Embryonic facial prominence (tissue), 1 donor: ENCODE data around the gene GPRIN2.
"Not testable (repeated sequence)": the region's sequence is repeated elsewhere in the genome, so short reads cannot be mapped to it uniquely, and the experiment has no call there.

Experiments
- DNase-seq: peaks from one replicate; pipeline ENCODE4 v3.0.0-alpha.2; 2016; ENCODE audit errors: extremely low spot score

The GPRIN2 gene

GRCh38 chr10:46537309-46537708, 19.1 kb downstream of the GPRIN2 start:
- no peak for DNase-seq

- no peak for DNase-seq
Measured at GRCh38 chr10:46536781-46537180, 19.7 kb downstream of the GPRIN2 start.

DNA sequence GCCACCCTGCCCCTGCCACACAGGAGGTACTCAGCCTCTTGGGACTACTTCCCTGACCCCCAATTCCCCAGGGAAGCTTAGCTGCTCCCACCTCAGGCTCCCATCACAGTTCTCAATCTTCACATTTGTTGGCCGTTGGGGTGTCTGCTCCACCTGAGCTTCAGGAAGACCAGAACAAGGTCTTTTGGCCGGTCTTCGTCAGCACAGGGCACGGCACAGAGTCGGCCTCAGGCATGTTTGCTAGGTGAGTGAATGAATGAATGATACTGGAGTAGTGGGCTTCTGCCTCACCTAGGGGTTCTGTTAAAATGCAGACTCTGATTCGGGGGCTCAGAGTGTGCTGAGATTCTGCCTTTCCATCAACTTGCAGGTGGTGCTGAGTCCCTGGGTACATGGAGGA, 20.3 kb downstream of the GPRIN2 start:
- no peak for DNase-seq

GRCh38 chr10:46534828-46535524, 21.5 kb downstream of the GPRIN2 start:
- no peak for DNase-seq

DNA sequence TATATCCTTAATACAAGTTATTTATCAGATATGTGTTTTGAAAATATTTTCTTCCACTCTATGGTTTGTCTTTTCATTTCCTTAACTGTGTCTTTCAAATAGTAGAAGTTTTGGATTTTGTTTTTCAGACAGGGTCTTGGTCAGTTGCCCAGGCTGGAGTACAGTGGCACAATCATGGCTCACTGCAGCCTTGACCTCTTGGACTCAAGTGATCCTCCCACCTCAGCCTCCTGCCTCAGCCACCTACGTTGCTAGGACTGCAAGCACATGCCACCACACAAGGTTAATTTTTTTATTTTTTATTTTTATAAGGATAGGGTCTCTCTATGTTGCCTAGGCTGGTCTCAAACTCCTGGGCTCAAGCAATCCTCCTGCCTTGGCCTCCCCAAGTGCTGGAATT, 24.2 kb downstream of the GPRIN2 start:
- not testable (repeated sequence) for DNase-seq

DNA sequence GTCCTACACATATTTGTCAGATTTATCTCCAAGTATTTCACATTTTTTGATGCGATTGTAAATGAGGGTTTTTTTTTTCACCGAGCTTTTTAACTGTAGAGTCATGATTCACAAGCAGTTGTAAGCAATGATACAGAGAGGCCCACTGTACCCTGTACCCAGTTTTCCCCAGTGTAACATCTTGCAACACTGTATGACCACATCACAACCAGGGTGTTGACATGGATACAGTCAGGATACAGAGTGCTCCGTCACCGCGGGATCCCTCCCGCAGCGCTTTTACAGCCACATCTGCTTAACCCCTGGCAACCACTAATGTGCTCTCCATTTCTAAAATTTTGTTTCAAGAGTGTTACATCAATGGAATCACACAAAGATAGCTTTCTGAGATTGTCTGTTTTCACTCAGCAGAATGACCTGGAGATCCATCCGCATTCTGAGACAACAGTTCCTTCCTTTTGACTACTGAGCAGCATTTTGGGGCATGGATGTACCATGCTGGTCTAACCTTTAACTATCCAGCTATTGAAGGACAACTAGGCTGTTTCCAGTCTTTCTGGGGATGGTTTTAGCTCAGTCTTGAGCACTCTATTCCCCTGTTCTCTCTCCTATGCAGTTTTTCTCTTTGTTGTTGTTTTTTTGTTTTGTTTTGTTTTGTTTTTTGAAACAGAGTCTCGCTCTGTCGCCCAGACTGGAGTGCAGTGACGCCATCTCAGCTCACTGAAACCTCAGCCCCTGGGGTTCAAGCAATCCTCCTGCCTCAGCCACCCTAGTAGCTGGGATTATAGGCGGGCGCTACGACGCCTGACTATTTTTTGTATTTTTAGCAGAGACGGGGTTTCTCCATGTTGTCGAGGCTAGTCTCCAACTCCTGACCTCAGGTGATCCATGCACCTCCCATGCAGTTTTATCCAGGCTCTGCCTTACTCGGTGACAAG, 25.9 kb downstream of the GPRIN2 start:
- DNase-seq = no peak

GRCh38 chr10:46529742-46530141, 26.7 kb downstream of the GPRIN2 start:
- not testable (repeated sequence) for DNase-seq

GRCh38 chr10:46528675-46529615, 27.5 kb downstream of the GPRIN2 start:
- no peak for DNase-seq

DNA sequence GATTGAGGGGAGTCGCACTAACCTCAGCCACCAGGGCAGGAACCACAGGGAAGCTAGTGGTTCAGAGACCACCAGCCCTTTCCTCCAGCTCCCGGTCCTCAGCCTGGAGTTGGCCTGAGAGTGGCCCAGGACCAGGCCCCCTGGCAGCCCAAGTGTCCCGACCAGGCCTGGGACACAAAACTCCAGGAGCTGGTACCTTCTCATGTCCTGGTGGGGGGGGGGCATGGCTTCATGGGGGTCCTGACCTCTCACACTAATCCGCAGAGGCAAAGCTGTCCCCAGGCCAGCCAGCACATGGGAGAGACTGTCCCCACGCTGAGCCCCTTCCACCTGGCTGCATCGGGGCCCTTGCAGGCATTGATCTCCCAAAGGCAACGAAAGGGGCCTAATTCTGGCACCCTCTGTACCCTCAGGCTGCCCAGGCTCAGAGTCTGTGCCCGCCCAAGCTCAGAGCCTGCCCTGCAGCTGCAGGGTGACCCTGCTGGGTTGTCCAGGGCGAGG, 28.2 kb downstream of the GPRIN2 start:
- DNase-seq = no peak

GRCh38 chr10:46527241-46527811, 29.1 kb downstream of the GPRIN2 start:
- DNase-seq = no peak

DNA sequence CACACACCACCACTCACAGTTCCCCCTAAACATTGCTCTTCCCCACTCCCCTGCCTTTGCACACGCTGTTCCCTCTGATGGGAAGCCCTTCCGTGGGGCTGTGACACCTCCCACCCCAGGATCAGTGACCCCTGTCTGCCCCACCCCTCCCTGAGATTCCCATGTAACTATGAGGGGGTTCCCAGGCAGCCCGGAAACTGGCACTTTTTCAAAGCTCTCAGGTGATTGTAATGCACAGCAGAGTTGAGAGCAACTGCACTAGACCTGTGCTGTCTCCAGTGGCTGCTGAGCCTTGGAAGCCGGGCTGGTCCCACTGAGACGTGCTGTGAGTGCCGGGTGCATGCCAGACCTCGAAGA, 29.8 kb downstream of the GPRIN2 start:
- no peak for DNase-seq

DNA sequence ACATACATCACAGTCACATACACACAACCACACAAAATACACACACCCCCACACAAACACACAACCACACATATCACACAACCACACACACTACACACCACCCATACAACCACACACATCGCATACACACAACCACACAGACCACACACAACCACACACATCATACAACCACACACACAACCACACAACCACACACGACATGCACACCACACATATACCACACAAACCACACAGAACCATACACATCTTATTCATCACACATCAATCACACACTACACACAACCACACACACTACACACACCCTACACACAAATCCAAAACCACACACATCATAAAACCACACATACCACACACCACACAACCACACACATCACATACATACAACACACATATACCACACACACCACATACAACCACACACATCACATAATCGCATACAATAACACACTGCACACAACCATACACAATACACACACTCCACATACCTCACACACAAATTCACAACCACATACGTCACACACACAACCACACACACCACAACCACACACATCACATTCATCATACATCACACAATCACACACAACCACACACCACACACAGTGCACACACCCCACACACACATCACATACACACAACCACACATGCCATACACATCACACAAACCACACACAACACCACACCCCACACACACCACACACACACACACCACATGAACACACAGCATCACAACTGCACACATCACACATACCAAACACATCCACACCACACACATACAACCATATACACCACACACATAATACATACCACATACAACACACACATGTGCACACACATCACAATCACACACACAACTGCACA, 30.4 kb downstream of the GPRIN2 start:
- DNase-seq = no peak

- no peak for DNase-seq
Measured at GRCh38 chr10:46525177-46525823, 31.2 kb downstream of the GPRIN2 start.

GRCh38 chr10:46524472-46525176, 31.8 kb downstream of the GPRIN2 start:
- no peak for DNase-seq

GRCh38 chr10:46523962-46524471, 32.4 kb downstream of the GPRIN2 start:
- DNase-seq = no peak

- no peak for DNase-seq
Measured at GRCh38 chr10:46523119-46523961, 33.1 kb downstream of the GPRIN2 start.

GRCh38 chr10:46522295-46523118, 34.0 kb downstream of the GPRIN2 start:
- no peak for DNase-seq
